Sigmoid colon (tissue), 3 donors: Measurements from ENCODE around the gene OR2J1.

Experiments
- POLR2A ChIP-seq, 2 donors: fragments of 450-650 bp; IDR thresholded peaks; one replicate each; pipeline ENCODE4 v1.6.1; 2016; ENCODE audit warnings: antibody characterized with exemption in 2 of 2, mild to moderate bottlenecking in 2 of 2, moderate library complexity in 2 of 2
- TF ChIP-seq, protein P1 (sequence below), 4 experiments: fragments of 450-650 bp in 3 of 4; fragments of 200-600 bp in 1 of 4; IDR thresholded peaks; one replicate each; pipeline ENCODE4 v1.5.1; 2016 to 2019; ENCODE audit warnings: antibody characterized with exemption in 4 of 4, mild to moderate bottlenecking in 3 of 4, moderate library complexity in 2 of 4

GRCh38 chr6:29137724-29138123 lies 38.4 kb downstream of the OR2J1 start:
- TF ChIP-seq, protein P1, sequence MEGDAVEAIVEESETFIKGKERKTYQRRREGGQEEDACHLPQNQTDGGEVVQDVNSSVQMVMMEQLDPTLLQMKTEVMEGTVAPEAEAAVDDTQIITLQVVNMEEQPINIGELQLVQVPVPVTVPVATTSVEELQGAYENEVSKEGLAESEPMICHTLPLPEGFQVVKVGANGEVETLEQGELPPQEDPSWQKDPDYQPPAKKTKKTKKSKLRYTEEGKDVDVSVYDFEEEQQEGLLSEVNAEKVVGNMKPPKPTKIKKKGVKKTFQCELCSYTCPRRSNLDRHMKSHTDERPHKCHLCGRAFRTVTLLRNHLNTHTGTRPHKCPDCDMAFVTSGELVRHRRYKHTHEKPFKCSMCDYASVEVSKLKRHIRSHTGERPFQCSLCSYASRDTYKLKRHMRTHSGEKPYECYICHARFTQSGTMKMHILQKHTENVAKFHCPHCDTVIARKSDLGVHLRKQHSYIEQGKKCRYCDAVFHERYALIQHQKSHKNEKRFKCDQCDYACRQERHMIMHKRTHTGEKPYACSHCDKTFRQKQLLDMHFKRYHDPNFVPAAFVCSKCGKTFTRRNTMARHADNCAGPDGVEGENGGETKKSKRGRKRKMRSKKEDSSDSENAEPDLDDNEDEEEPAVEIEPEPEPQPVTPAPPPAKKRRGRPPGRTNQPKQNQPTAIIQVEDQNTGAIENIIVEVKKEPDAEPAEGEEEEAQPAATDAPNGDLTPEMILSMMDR (IDR thresholded peaks at IDR 0.05), result no peak
- TF ChIP-seq POLR2A (IDR thresholded peaks at IDR 0.05), result no peak
